22Rv1 (cell line): ENCODE measurements around the gene SPATA16.
"Not testable (repeated sequence)": the region's sequence is repeated elsewhere in the genome, so short reads cannot be mapped to it uniquely, and the experiment has no call there.

Source experiments
- H3K27ac ChIP-seq: fragments of 450-650 bp; 2 replicates; pipeline ENCODE4 v1.5.1; 2017
- ZFX ChIP-seq: fragments of 450-650 bp; IDR thresholded peaks from 2 replicates; pipeline ENCODE4 v1.6.1; 2017; ENCODE audit warnings: antibody characterized with exemption, borderline replicate concordance
- TF ChIP-seq, protein P1 (sequence below): fragments of 450-650 bp; IDR thresholded peaks from 2 replicates; pipeline ENCODE4 v1.5.1; 2017; ENCODE audit warnings: mild to moderate bottlenecking

The SPATA16 gene

GRCh38 chr3:172904711-172905373 is 236.2 kb downstream of the SPATA16 start:
- no peak overlapping the region for H3K27ac ChIP-seq
- TF ChIP-seq, protein P1, sequence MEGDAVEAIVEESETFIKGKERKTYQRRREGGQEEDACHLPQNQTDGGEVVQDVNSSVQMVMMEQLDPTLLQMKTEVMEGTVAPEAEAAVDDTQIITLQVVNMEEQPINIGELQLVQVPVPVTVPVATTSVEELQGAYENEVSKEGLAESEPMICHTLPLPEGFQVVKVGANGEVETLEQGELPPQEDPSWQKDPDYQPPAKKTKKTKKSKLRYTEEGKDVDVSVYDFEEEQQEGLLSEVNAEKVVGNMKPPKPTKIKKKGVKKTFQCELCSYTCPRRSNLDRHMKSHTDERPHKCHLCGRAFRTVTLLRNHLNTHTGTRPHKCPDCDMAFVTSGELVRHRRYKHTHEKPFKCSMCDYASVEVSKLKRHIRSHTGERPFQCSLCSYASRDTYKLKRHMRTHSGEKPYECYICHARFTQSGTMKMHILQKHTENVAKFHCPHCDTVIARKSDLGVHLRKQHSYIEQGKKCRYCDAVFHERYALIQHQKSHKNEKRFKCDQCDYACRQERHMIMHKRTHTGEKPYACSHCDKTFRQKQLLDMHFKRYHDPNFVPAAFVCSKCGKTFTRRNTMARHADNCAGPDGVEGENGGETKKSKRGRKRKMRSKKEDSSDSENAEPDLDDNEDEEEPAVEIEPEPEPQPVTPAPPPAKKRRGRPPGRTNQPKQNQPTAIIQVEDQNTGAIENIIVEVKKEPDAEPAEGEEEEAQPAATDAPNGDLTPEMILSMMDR = no peak
- TF ChIP-seq ZFX = no peak

GRCh38 chr3:172903642-172904320 is 237.3 kb downstream of the SPATA16 start:
- TF ChIP-seq, protein P1 = no peak
- no peak for TF ChIP-seq ZFX
- H3K27ac ChIP-seq = no peak overlapping the region

DNA sequence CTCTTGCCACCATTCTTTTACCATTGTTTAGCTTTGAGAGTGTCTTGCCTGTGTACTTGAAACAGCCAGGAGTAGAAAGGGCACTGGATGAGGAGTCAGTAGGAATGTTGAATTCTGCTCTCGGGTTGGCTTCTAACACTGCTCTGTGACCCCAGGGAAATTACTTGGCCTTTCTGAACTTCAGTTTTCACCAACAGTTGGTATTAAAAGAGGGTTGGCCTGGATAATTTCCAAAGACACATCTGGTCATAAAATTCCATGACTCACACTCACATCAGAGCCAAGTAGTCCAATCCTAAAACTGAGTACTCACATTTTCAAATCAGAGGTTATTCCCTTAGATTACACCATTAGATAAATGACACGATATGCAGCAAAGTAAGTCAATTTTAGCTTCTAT is 248.9 kb downstream of the SPATA16 start:
- TF ChIP-seq, protein P1 = no peak
- no peak for TF ChIP-seq ZFX
- H3K27ac ChIP-seq = no peak overlapping the region

DNA sequence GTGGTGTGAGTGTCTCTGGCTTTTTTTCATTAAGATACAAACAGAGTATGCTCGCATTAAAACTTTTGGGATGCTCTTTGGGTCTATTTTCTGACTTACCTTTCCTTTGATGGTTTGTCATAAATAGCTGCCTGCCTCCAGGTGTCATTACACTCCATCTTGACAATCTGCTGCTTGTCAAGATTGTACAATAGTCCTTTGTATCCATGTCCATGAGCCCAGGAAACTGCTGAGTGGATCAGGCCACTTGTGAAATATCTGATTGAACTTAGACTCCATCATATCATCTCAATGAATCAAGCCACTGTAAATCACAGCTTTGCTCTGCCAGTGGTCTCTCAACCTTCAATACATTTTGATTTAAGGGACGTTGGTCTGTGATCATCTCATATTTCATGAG is 255.3 kb downstream of the SPATA16 start:
- TF ChIP-seq, protein P1 = no peak
- no peak for TF ChIP-seq ZFX

DNA sequence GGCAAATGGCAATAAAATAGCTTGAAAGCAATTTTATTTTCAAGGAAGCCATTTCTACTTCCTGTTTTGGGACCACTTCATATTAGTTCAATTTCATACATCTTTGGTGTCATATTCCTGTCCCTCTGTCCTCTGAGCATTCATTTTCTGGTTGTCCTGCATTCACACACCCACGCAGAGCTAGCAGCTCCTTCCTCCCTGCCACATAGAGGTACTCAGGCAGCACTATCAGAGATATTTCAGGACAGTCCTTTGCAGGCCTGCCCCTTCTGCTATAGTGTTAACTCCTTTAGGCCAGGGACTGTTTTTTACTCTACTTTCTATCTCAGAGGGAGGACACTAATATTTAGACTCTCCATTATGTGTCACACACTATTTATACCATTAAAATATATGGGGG is 258.5 kb downstream of the SPATA16 start:
- TF ChIP-seq ZFX = no peak
- H3K27ac ChIP-seq = no peak overlapping the region

More for the DNA sequence above, 255.3 kb downstream of the SPATA16 start:
- H3K27ac ChIP-seq = no peak overlapping the region

GRCh38 chr3:172879381-172879780 is 261.7 kb downstream of the SPATA16 start:
- H3K27ac ChIP-seq = not testable (repeated sequence)

DNA sequence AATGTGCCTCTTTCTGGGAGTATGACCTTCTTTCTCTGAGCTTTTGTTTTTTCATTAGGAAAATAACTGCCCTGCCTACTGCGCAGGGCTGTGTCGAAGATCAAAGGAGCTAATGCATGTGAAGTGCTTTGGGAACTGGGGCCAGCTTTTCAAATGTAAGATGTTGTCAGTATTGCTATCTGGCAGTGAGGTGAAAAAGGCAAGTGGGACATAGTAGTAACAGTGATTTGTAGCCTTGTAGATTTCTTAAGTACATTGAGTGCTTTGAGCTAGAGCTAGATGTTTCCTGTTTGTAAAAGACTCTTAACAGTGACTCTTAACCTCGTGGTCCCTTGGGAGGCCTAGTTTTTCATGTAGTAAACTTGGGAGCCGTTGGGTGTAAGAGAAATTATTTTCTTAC is 264.0 kb downstream of the SPATA16 start:
- no peak overlapping the region for H3K27ac ChIP-seq
- TF ChIP-seq, protein P1 = no peak
- TF ChIP-seq ZFX = no peak

GRCh38 chr3:172876297-172876696 is 264.7 kb downstream of the SPATA16 start:
- no peak overlapping the region for H3K27ac ChIP-seq

More at GRCh38 chr3:172876297-172876696, 264.7 kb downstream of the SPATA16 start:
- TF ChIP-seq, protein P1 = no peak
- TF ChIP-seq ZFX = no peak
